HG02943 (cell line): ENCODE data around the gene RASD2.

ENCODE experiments used
- ATAC-seq: cut with Tn5 transposase; IDR thresholded peaks from one replicate; pipeline ENCODE4 v1.9.1; 2021; ENCODE audit warnings: mild to moderate bottlenecking, low read depth, moderate library complexity; ENCODE audit not compliant: unreplicated experiment

Gene RASD2

GRCh38 chr22:35597692-35598395 is 57.2 kb downstream of the RASD2 start:
- ATAC-seq = no peak

GRCh38 chr22:35598396-35598710 is 57.7 kb downstream of the RASD2 start:
- no peak for ATAC-seq

- ATAC-seq = no peak
Observed at GRCh38 chr22:35599364-35599763, 58.7 kb downstream of the RASD2 start.

GRCh38 chr22:35600476-35600875 is 59.8 kb downstream of the RASD2 start:
- ATAC-seq = no peak

- ATAC-seq = no peak
Observed at GRCh38 chr22:35601013-35601580, 60.5 kb downstream of the RASD2 start.

GRCh38 chr22:35601743-35602615 is 61.3 kb downstream of the RASD2 start:
- ATAC-seq = no peak
